WI38 (cell line): ENCODE data around the gene SBNO1.
"Not testable (repeated sequence)": the region's sequence is repeated elsewhere in the genome, so short reads cannot be mapped to it uniquely, and the experiment has no call there.

Experiments
- H3K4me3 ChIP-seq: 2 replicates; pipeline ENCODE4 v1.5.1; 2011; ENCODE audit warnings: low read depth, mild to moderate bottlenecking, control low read depth, low read length
- TF ChIP-seq, protein P1 (sequence below): IDR thresholded peaks from 2 replicates; pipeline ENCODE4 v1.5.1; 2012; ENCODE audit warnings: low read depth, mild to moderate bottlenecking, control low read depth, low read length

The SBNO1 gene

DNA sequence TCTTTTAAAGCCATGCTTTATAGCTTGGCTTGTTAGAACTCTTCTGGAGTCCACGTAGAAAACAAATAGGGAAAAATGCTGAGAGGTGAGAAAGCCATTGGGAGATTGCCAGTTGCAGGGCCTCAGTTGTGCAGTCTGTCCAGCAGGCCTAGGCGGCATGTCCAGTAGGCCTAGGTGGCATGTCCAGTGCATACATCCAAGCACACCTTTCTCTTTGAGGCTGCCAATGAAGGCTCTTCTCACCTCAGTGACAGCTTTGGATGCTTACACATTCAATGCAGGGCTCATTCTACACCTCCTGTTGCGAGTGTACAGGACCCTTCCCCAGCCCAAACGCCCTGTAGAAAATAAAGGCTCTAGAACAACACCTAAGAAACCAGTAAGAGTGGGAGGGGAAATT, 106.1 kb downstream of the SBNO1 start:
- TF ChIP-seq, protein P1, sequence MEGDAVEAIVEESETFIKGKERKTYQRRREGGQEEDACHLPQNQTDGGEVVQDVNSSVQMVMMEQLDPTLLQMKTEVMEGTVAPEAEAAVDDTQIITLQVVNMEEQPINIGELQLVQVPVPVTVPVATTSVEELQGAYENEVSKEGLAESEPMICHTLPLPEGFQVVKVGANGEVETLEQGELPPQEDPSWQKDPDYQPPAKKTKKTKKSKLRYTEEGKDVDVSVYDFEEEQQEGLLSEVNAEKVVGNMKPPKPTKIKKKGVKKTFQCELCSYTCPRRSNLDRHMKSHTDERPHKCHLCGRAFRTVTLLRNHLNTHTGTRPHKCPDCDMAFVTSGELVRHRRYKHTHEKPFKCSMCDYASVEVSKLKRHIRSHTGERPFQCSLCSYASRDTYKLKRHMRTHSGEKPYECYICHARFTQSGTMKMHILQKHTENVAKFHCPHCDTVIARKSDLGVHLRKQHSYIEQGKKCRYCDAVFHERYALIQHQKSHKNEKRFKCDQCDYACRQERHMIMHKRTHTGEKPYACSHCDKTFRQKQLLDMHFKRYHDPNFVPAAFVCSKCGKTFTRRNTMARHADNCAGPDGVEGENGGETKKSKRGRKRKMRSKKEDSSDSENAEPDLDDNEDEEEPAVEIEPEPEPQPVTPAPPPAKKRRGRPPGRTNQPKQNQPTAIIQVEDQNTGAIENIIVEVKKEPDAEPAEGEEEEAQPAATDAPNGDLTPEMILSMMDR = no peak
- no peak overlapping the region for H3K4me3 ChIP-seq

DNA sequence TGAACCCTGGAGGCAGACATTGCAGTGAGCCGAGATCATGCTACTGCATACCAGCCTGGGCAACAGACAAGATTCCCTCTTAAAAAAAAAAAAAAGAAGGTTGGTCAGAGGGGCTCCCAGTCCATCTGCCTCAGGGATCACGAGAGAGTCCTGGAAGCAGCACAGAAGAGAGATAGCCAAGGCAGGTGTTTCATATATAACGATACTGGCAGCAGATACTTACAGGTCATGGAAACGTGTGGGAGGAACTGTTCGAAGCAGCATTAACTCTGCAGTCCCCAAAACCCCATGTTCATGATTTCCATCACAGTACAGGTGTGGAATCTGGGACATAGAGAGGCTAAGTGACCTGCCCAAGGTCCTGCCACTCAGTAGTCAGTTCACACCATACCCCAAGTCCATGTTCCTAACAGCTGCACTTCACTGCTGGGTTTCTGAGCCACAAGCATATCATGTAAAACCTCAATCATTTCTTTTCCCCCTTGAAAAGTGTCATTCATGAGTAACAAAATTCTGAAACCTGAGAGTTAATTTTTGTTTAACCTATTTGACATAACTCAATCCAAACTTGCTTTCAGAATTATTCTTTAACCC, 109.7 kb downstream of the SBNO1 start:
- no peak overlapping the region for H3K4me3 ChIP-seq
- TF ChIP-seq, protein P1 = no peak

DNA sequence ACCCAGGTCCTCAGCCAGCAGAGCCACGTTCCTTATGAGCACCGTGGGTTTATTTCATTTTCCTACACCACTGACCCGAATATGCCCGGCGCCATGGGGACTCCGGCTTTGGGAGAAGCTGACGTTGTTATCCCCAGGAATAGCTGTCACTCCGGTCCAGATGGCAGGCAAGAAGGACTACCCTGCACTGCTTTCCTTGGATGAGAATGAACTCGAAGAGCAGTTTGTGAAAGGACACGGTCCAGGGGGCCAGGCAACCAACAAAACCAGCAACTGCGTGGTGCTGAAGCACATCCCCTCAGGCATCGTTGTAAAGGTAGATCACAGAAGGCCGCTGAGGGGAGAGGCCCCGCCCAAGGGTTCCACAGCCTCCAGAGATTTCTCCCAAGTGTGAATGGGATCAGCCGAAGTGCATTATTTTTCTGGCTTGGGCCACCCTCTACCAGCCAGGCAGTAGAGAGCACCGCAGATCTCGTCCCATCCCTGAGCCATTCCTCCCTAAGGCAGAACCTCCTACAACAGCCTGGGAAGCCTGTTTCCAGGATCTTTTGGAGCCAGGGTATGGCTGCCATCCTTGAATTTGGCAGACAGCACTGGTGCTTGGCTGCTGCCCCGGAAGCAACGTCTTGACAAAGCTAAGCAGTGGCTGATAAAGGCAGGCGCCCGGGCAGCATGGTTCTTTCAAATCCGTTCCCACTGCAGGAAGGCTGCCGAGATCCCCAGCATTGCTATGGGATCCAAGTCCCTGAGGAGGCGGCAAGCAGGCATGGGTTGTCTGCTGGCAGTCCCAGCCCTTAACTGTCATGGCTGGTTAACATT, 110.8 kb downstream of the SBNO1 start:
- TF ChIP-seq, protein P1 = no peak

DNA sequence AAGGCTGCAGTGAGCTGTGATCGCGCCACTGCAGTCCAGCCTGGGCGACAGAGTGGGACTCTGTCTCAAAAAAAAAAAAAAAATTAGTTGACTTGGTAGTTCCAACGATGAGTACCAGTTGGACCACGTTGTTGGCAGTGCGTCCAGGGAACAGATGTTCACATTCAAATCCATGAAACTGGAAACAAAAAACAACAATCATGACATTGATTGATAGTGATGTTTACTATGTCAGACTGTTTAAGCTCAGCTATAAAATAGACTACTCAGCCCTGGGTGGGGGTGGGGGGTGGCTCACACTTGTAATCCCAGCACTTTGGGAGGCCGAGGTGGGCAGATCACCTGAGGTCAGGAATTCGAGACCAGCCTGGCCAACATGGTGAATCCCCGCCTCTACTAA, 112.3 kb downstream of the SBNO1 start:
- not testable (repeated sequence) for H3K4me3 ChIP-seq

More for the DNA sequence above, 110.8 kb downstream of the SBNO1 start:
- no peak overlapping the region for H3K4me3 ChIP-seq

DNA sequence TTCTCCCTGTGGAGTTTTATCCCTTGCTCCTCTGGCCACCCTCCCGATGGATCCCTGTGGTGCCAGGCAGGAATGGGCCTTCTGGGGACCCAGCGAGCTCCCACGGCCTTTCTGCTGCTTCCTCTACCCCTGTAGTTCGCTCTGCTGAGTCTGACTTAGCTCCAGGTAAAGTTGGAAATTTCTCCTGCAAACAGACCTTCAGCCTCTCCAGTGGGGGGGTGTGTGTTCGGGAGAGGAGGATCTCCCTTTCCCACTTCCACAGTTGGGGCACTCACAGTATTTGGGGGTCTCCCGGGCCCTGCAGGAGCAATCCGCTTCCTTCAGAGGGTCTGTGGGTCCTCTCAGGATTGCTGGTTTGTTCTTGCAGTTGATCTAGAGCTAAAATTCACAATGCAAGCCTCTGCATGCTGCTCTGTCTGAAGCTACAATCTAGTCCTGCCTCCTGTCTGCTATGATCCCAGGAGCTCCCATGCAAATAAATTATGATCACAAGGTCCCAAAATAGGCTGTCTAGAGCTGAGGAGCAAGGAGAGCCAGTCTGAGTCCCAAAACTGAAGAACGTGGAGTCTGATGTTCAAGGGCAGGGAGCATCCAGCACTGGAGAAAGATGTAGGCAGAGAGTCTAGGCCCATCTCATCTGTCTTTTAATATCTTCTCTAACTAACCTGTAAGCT, 113.1 kb downstream of the SBNO1 start:
- TF ChIP-seq, protein P1 = no peak
- H3K4me3 ChIP-seq = no peak overlapping the region

DNA sequence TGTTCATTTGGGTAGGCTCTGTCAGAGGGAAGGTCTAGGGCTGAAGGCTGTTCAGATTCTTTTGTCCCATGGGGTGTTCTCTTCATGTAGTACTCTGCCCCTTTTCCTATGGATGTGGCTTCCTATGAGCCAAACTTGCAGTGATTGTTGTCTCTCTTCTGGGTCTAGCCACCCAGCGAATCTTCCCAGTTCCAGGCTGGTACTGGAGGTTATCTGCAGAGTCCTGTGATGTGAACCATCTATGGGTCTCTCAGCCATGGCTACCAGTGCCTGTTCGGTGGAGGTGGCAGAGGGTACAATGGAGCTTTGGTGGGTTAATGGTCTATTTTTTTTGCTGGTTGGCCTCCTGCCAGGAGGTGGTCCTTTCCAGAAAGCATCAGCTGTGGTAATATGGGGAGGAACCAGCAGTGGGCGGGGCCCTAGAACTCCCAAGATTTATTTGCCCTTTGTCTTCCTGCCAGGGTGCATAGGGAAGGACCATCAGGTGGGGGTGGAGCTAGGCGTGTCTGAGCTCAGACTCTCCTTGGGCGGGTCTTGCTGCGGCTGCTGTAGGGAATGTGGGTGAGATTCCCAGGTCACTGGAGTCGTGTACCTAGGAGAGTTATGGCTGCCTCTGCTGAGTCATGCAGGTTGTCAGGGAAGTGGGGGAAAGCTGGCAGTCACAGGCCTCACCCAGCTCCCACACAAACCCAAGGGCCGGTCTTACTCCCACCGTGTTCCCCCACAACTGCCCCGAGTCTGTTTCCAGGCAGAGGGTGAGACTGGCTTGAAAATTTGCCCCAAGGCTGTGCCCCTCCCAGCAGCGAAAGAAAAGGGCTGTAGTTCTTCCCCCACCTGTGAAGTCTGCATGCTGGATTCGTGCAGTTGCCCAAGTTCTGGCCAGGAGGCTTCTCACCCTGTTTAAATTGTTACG, 113.9 kb downstream of the SBNO1 start:
- TF ChIP-seq, protein P1 = no peak
- H3K4me3 ChIP-seq = no peak overlapping the region

DNA sequence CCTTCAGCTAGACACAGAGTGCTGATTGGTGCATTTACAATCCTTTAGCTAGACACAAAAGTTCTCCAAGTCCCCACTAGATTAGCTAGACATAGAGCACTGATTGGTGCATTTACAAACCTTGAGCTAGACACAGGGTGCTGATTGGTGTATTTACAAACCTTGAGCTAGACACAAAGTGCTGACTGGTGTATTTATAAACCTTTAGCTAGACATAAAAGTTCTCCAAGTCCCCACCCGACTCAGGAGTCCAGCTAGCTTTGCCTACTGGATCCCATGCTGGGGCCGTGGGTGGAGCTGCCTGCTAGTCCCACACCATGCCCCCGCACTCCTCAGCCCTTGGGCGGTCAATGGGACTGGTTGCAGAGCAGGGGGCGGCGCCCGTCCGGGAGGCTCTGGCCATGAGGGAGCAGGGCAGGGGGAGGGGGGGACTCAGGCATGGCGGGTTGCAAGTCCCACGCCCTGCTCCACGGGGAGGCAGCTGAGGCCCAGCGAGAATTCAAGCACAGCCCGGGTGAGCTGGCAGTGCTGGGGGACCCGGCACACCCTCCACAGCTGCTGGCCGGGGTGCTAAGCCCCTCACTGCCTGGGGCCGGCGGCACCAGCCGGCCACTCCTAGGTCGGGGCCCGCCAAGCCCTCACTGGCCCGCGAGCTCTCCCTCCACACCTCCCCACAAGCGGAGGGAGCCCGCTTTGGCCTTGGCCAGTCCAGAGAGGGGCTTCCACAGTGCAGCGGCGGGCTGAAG, 115.5 kb downstream of the SBNO1 start:
- not testable (repeated sequence) for H3K4me3 ChIP-seq

DNA sequence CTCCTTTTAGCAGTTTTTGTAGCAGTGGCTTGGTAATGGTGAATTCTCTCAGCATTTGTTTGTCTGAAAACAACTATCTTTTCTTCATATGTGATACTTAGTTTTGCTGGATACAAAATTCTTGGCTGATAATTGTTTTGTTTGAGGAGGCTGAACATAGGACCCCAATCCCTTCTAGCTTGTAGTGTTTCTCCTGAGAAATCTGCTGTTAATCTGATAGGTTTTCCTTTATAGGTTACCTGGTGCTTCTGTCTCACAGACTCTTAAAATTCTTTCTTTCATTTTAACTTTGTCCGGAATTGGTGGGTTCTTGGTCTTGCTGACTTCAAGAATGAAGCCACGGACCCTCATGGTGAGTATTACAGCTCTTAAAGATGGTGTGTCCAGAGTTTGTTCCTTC, 116.5 kb downstream of the SBNO1 start:
- H3K4me3 ChIP-seq = not testable (repeated sequence)
